ENCODE measurements around the gene ZBTB39. TPM values are rescaled to one million over a fixed set of nuclear protein-coding genes. Genes with fewer than 3 reads are reported as not detected.
A peak's percentile ranks its signal among the peaks of the same experiment; 100 is the strongest.
"Not testable (repeated sequence)": the region's sequence is repeated elsewhere in the genome, so short reads cannot be mapped to it uniquely, and the experiment has no call there.

ZBTB39 gene
- polyA plus RNA-seq, 10 donors = 4.6 to 7.0 (median 5.7) TPM

GRCh38 chr12:57037264-57037663 is 30.9 kb upstream of the ZBTB39 start:
- no peak for DNase-seq

GRCh38 chr12:57033431-57033830 is 27.1 kb upstream of the ZBTB39 start:
- DNase-seq = no peak

- no peak for DNase-seq
These were observed 25.4 kb upstream of the ZBTB39 start for GRCh38 chr12:57031789-57032188.

GRCh38 chr12:57031138-57031725 is 24.9 kb upstream of the ZBTB39 start:
- no peak for DNase-seq

DNA sequence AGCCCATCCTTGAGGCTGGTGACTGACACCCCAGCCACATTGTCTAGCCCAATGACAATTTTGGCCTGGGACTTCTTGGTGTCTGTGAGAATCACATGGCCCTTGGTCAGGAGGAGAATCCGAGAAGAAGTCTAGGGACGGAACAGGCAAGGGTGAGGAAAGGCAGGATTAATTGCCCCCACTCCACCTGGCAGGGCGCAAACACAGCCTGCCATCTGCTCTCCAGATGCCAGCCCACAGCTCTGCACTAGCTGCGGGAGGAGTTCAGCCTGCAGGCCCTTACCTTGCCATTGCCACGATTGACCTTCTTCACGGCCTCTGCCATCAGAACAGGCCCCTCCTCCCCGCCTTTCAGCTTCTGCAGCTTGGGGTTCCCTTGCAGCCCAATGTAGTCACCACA is 23.1 kb upstream of the ZBTB39 start:
- DNase-seq = no peak

GRCh38 chr12:57027805-57028153 is 21.4 kb upstream of the ZBTB39 start:
- no peak for DNase-seq

- DNase-seq = no peak
These were observed 20.9 kb upstream of the ZBTB39 start for GRCh38 chr12:57027011-57027804.

DNA sequence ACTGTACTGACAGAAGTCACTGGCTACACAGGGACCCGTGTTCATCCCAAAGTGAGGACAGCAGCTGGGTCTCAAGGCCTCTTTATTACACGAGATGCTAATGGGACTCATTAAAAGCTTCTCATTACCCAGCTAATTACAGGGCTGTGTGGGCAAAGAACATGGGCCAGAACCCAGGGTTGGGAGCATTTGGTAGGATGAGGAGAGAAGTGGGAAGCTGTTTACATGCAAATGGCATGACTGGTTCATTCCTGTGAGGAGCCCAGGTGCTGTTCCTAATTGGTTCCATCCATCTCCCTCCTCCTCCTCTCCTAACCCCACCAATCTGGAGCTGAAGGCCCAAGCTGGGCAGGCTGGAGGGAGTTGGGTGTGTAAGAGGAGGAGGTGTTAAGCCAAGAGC is 18.9 kb upstream of the ZBTB39 start:
- DNase-seq = no peak

GRCh38 chr12:57022324-57022723 is 16.0 kb upstream of the ZBTB39 start:
- DNase-seq = not testable (repeated sequence)

DNA sequence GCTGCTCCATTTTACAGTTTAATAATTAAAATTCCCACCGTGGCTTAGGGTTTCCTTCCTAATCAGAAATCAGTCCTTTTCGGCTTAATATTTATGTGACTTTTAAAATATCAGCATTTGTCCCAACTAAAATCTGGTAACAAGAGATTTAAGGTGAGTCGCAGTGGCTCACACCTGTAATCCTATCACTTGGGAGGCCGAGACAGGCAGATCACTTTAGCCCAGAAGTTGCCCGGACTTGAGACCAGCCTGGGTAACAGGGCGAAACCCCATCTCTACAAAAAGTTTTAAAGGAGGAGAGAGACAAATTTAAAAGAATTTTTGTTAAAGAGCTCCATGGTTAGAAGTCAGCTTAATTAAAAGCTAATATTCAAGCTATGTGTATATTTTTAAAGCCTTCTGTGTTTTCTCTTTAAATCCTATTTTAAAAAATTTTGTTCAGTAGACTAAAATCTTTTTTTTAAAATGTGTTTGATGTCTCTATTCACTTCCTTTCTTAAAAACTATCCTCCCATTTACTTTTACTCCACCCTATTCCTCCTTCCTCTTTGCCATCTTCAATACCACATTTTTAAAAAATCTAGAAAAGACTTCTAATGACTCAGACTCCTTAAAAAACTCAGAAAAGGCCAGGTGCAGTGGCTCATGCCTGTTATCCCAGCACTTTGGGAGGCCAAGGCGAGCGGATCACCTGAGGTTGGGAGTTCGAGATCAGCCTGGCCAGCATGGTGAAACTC is 13.8 kb upstream of the ZBTB39 start:
- DNase-seq = no peak

GRCh38 chr12:57018906-57019305 is 12.6 kb upstream of the ZBTB39 start:
- DNase-seq = no peak

GRCh38 chr12:57018353-57018752 is 12.0 kb upstream of the ZBTB39 start:
- not testable (repeated sequence) for DNase-seq

DNA sequence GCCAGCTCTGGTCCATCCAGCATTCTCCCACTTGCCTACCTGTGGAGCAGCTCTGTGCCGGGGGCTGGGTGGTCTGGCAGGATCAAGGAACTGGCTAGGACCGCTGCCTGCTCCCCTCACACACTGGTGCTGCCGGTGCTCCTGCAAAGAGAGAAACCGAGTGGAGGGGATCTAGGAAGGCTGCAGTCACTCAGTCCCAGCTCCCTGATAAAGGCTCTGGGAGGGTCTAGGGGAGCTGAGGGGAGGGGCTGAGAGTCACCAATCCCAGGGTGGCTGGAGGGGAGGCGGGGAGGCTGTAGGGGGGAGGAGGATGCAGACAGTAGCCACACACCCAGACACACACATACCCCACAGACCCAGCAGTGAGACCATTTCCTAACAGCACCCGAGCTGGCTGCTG is 10.0 kb upstream of the ZBTB39 start, which contains the start of gene TAC3:
Gene TAC3 (minus strand): TSS at position 182 of the 400 bp plus-strand sequence. CDS start 732 bp downstream, outside the sequence.
- no peak for DNase-seq

DNA sequence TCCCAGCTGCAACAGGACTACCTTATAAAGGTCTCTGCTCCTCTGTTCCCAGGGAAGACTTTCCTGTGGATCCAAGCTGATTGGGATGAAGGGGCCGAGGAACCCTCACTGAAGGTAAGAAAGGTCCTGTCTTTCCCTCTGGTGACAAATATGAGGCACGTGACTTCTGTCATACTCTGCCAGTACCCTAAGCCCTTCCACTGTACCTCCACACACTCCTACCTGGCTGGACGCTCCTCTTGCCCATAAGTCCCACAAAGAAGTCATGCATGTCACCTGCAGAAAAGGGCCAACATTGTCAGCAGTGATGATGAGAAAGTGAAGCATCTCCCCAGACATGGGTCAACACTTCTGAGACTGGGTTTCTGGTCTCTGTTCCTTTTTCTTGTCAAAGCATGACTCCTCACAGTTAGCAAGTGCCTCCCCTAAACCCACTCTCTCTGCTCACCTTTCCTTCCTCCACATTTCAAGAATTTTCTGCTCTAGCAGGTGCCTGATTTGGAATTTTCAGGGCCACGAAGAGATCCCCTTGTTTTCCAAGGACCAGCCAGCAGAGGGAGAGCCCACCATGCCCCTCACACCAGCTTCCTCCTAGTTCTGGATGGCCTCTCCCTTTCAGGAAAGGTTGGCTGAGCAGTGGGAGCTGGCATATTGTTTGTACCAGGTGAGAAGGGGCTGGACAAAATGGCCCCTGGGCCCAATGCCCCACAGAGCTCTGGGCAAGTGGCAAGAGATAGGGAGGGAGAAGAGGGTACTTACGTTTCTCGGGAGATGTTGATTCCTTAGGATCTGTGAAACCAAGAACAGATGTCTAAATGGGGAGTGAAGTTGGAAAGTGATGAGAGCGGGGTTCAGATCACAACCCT is 6.5 kb upstream of the ZBTB39 start:
- no peak for DNase-seq

DNA sequence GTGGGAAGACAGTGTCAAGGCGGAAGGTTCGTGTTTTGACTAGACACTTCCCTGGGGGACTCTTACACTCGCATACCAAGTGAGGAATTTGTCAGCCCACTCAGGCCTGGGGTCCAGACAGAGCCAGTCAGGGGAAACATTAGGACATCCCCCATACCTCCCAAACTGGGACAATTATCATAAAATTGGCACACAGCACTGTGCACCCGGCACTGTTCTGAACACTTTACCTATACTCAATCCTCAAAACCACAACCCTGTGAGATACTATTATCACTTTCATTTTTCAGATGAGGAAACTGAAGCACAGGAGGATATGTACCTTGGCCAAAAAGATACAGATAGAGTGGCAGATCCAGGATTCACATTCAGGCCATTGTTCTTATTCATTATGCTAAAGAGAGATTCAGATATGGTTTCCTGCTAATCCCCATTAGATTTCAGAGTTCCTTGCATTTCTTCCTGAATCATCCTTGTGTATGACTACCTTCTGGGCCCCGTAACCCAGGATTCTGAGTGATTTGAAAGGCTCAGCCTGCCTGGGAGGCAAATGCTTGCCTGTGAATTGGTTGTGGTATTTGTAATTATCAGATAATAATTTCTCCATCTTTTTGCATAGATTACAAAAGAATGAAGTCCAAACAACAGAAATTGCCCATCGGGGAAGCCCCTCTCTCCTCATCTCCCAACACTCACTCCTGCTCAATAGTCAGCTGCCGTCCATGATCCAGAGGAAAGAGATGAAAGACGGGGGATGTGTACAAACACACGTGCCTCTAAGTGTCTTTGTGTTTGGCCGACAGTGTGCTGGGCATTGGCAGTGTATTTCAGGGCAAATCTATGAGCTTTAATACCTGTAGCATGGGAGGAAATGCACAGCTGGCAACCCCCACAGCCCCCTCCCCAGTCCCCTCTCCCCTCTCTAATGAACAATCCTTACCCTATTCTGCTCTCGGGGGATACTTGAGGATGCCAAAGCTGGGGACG is 5.4 kb upstream of the ZBTB39 start:
- no peak for DNase-seq

- no peak for DNase-seq
These were observed 4.4 kb upstream of the ZBTB39 start for GRCh38 chr12:57010627-57011247.

DNA sequence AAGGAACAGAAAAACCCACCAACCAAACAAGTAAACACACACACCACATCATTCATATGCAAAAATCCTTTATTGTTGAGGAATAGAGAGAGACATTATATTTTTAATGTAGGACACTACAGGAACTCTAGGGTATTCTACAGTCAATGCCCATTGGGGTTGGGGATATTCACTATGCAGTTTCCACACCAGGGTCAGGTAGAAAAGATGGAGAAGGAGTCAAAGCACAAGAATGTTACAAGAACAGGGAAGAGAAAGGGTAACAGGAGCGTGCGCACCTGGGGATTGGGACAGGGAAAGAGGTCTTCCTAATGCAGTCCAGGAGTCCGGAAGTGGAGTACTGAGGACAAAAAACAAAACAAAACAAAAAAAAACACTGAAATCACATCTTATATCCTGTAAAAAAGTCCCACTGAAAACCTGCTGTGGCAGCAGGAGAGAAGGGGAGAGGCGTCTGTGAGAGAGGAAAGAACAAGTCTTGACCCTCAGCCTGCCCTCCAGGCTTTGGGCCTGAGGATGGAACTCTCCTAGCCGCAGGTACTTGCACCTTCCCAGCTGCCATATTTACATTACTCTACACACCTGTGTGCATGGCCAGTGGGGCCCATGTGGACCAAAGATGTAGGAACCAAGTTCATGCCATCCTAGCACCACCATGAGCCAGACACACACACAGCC is 3.7 kb upstream of the ZBTB39 start:
- DNase-seq = no peak

- peak; percentile 40 to 76 (median 52) for DNase-seq
These were observed 1.8 kb upstream of the ZBTB39 start for GRCh38 chr12:57008178-57008577.

DNA sequence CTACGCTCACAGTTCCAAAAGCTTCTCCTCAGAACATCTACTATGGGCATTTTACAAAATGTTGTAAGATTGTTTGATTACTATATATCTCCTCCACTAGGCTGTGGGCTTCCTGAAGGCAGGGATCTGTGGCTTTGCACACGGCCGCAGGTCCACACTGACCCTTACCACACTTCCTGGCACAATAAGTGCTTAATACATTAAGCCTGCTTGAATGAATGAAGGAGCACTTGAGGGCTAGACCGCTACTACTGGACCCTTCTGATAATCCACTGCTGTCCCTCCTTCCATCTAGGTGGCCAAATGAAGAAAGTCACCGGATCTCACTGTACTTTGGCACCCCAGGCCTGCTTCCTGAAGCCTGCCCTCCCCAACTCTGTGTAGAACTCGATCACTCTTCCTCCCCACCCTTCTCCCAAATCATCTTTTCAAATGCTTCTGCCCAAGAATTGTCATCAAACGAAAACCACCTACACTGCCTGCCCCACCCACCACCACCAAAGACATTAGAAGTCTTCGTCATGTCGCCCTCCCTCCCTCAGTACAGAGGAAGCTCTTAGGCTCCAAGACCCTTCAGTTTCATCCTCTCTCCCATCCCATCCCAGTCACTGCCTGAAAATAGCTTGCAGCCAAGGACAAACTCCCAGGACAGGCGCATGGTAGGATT is 596 bp upstream of the ZBTB39 start:
- no peak for DNase-seq
